HG02981 (cell line): Measurements from ENCODE around the gene WNT7B.

Experiments
- ATAC-seq: cut with Tn5 transposase; IDR thresholded peaks from one replicate; pipeline ENCODE4 v1.9.1; 2021; ENCODE audit warnings: mild to moderate bottlenecking, moderate library complexity; ENCODE audit not compliant: unreplicated experiment

WNT7B gene

DNA sequence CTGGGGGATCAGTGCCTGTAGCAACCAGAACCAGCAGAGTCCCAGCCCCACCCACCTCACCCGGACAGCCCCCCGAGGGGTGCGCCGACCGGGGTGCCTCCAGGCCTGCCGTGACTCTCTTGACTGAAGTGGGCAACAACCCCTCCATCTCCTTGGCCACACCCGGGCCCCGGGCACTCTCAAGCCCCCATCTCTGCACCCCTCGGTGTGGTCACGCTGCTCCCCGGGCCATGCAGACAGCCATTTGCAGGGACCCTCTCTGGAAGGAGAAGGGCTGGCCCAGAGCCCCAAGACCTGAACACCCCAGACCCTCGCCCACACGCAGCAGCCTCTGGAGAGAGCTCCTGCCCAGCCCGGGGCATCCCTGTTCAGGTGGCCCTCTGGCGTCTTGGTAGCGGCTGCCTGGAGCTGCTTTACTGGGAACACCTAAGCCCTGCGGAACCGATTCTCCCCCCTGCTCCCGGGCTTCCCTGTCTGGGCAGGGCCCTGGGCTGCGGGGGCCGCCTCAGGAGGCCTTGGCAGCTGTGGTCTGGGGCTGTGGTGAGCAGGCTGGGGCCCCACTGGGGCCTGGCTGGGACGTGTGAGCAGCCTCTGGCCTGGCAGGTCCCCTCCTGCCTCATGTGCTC, 84.9 kb downstream of the WNT7B start:
- ATAC-seq = no peak

- no peak for ATAC-seq
Observed at GRCh38 chr22:45891471-45891995, 85.4 kb downstream of the WNT7B start.

GRCh38 chr22:45891021-45891421, 85.9 kb downstream of the WNT7B start:
- ATAC-seq = no peak

DNA sequence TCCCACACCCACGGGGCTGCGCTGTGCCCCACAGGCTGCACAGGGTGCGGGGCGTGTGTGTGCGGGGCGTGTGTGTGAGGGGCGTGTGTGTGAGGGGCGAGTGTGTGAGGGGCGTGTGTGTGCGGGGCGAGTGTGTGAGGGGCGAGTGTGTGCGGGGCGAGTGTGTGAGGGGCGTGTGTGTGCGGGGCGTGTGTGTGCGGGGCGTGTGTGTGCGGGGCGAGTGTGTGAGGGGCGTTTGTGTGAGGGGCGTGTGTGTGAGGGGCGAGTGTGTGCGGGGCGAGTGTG, 86.7 kb downstream of the WNT7B start:
- ATAC-seq = no peak

- ATAC-seq = no peak
Observed at GRCh38 chr22:45889539-45890350, 87.2 kb downstream of the WNT7B start.

DNA sequence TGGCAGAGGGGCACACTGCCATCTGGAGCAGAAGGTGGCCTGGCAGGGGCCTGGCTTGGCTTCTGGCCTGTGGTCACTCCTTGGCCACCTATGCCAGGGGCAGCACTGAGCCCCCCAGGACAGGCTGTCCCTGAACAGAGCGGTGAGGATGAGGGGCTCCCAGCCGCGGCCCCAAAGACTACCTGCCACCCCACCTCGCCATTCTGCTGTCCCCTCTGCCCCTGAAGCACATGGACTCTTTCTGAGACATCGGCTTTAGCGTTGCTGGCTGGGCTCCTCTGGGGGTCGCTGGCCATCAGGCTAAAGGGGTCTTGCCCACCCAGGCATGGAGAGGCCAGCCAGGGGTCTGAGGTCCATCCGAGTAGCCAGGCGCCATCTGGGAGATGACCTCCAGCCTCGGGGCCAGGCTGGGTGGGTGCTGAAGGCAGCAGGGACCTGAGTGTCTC, 87.8 kb downstream of the WNT7B start:
- no peak for ATAC-seq

- no peak for ATAC-seq
Observed at GRCh38 chr22:45888221-45889092, 88.5 kb downstream of the WNT7B start.

DNA sequence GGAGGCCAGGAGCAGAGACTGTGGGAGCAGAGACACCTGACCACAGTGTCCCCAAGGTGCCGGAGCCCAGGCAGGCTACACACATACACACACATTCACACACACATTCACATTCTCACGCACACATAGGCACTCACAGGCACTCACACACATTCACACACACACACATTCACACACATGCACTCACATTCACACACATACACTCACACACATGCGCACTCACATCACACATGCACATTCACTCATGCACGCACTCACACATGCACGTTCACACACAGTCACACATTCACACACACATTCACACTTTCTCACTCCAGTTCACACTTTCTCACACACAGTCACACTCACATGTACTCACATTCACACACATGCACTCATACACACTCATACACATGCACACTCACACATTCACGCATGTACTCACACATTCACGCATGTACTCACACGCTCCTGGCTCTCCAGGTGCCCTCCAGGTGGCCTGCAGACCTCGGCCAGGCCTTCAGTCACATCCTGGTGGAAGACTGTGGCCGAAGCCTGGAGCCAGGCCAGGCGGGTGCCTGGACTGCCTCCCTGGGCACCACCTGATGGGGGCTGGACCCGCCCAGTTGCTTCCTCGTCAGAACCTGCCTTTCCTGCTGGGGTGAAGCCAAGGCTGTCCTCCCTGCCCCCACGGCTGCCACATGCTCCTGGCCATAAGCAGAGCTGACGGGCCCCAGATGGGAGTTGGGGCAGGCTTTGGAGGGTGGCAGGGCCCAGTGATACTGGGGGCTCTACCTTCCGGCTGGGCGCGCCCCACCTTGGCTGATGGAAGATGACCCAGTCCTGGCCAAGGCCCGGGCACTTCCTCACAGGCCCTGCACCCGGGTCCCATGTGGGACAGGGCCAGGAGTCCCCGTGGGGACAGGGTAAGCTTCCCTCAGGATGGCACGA, 89.5 kb downstream of the WNT7B start:
- ATAC-seq = no peak

DNA sequence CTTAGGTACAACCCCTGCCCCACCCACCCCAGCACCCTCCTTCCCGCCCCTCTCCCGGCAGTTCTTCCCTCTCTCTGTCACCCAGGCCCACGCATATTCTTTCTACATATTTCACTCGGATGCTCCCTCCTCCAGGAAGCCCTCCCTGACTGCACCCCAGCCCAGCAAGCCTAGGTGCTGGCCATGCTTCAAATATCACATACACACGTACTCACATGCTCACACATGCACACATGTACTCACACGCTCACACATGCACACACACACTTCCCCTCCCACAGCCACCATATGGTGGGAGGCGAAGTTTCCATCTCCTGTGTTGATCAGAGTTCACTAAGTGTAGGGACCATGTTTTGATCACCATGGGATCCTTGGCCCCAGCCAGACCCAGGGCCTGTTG, 90.4 kb downstream of the WNT7B start:
- no peak for ATAC-seq

DNA sequence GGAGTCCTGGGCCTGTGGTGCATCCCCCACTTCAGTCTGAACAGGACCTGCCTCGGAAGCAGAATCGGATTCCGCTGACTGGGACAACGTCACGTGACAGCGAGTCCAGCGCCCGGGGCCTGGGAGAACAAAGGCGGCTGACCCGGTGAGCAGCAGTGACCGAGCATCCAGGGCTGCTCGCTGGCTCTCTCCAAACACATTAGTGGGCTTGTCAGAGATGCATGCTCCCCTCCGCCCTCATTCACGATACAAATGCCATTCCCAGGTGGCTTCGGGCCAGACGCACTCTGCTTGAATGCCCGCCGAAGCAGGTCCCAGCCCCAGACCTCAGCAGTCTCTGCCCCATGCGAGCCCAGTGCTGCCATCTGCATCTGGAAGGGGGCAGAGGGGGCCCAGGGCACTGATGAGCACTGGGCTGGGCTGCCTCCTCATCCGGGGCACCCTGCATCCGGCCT, 91.0 kb downstream of the WNT7B start:
- no peak for ATAC-seq

DNA sequence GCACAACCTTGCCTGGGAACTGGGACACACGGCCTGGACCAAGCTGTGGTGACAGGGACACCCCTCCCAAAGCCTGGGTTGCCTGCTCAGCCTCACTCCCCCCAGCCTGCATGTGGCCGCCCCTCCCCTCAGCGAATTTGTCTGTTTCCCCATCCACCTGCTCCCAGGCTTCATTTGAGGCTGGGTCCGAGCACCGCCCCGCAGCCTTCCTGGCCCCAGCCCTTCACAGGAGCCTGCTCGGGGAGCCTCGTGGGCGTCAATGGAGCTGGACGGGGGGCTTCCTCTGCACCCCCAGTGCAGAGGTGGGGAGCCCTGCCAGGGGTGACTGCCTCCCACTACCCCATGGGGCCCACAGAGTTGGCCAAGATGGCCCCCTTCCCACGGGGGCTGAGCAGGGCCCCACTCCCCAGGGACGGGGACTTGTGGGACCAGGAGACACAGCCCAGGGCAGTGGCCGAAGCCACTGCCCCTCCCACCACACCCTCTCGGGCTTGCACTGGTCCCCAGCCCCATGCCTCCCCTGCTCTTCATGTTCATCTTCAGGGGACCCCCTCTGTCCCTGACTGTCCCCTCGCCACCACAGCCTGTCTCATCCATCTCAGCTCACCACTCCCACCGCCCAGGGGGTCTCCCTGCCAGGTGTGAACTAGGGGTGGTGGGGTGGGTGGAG, 91.7 kb downstream of the WNT7B start:
- no peak for ATAC-seq

GRCh38 chr22:45884201-45885062, 92.5 kb downstream of the WNT7B start:
- no peak for ATAC-seq

DNA sequence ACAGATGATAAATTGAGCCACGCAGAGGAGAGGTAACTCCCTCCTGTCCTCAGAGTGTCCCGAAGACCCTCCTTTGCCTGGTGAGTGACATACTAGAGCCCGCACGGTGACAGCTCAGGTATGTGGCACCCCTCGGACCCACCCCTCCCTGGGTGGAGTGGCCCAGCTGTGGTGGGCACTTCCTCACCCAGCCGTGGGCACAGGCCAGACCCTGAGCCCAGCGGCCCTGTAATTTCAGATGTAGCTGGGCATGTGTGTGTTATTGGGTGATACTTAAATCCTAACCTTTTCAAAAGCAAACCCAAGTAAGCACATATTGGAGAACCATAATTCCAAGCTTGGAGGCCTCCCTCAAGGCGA, 93.2 kb downstream of the WNT7B start:
- no peak for ATAC-seq

GRCh38 chr22:45882881-45883810, 93.8 kb downstream of the WNT7B start:
- no peak for ATAC-seq

GRCh38 chr22:45881524-45881875, 95.5 kb downstream of the WNT7B start:
- ATAC-seq = no peak

- ATAC-seq = no peak
Observed at GRCh38 chr22:45880716-45881523, 96.0 kb downstream of the WNT7B start.

DNA sequence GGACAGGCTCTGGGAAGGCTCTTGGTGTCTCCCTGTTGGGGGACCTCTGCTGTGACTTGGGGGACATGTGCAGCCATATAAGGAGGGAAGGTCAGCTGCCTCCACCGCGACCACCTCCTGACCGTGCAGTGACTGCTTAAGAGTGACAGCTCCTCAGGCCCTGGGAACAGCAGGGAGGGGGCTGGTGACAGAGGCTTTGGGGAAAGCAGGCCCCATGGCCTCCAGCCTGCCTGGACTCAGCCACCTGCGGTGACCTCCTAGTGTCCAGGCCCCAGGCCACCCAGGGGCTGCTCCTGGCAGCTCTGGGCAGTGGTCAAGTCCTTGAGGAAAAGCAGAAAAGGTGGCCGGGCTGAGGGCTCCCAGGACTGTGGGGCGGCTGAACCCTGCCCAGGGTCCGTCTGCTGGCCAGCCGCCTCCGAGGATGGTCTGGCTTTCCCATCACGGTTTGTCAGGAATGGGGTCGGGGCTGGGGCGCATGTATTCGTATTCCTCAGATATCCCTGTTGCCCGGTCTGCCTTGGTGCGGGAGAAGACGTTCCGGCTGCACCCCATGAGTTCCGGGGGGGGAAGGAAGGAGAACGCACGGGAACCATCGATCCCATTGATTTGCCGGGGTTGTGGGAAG, 96.8 kb downstream of the WNT7B start:
- no peak for ATAC-seq
